GM12872 (cell line): ENCODE measurements around the gene BCAR1.

Experiments
- TF ChIP-seq, protein P1 (sequence below): IDR thresholded peaks from 3 replicates; pipeline ENCODE4 v1.5.1; 2011; ENCODE audit warnings: low read depth, mild to moderate bottlenecking, low read length, moderate library complexity; ENCODE audit not compliant: insufficient read depth

BCAR1 gene

GRCh38 chr16:75237398-75238131 lies 13.9 kb downstream of the BCAR1 start:
- TF ChIP-seq, protein P1, sequence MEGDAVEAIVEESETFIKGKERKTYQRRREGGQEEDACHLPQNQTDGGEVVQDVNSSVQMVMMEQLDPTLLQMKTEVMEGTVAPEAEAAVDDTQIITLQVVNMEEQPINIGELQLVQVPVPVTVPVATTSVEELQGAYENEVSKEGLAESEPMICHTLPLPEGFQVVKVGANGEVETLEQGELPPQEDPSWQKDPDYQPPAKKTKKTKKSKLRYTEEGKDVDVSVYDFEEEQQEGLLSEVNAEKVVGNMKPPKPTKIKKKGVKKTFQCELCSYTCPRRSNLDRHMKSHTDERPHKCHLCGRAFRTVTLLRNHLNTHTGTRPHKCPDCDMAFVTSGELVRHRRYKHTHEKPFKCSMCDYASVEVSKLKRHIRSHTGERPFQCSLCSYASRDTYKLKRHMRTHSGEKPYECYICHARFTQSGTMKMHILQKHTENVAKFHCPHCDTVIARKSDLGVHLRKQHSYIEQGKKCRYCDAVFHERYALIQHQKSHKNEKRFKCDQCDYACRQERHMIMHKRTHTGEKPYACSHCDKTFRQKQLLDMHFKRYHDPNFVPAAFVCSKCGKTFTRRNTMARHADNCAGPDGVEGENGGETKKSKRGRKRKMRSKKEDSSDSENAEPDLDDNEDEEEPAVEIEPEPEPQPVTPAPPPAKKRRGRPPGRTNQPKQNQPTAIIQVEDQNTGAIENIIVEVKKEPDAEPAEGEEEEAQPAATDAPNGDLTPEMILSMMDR, result no peak

- TF ChIP-seq, protein P1, result no peak
These were observed 14.6 kb downstream of the BCAR1 start for GRCh38 chr16:75236736-75237397.

DNA sequence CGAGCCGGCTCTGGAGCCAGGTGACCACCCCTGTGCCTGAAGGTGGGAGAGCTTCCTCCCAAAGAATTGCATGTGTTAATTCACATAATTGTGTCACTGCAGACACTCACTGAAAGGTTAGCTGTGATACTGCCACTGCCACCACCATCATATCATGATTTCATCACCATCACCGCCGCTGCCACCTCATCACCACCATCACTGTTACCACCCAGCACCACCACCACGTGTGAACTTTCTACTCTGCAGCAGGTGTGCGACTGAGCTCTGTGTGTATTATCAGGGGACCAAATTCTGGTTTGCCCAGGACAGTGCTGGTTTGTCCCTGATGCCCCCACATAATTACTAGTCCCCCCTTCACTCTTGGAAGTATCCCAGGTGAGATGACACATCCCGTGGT lies 15.2 kb downstream of the BCAR1 start:
- TF ChIP-seq, protein P1, result no peak

DNA sequence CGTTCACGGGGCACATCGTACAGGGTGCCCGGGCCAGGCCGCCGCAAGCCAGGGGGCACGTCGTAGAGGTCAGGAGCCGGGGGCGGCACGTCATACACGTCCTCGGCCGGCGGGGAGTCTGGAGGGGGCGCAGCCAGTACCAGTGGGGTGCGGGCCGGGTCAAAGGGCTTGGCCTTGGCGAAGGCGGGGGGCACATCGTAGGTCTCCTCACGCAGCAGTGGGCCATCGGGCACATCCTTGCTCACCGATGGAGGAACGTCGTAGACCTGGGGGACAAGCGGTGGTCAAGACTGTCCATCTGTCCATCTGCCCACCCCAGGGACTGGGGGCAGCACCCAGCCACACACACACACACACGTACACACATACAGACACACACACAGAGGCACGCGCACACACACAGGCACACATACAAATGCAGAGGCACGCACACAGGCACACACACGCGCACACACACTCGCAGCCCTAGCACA lies 15.7 kb downstream of the BCAR1 start:
- TF ChIP-seq, protein P1, result no peak

GRCh38 chr16:75234856-75235696 lies 16.3 kb downstream of the BCAR1 start:
- TF ChIP-seq, protein P1, result no peak

GRCh38 chr16:75233611-75233938 lies 17.8 kb downstream of the BCAR1 start:
- TF ChIP-seq, protein P1, result no peak

DNA sequence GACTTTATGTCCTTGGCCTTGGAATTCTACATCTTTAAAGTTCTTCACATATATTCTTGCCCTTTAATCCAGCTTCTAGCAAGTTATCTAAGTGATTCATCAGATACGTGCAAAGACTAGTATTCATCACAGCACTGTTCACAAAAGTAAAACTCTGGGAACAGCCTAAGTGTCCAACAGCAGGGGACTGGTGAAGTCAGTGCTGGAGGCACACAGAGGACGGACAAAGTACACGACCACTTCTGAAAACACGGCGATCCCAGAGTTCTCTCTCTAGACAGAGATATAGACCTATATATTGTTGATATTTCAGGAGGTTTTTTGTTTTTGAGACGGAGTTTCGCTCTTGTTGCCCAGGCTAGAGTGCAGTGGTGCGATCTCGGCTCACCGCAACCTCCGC lies 19.9 kb downstream of the BCAR1 start:
- TF ChIP-seq, protein P1, result no peak
